Measurements from ENCODE around the gene MMS22L. TPM values are rescaled to one million over a fixed set of nuclear protein-coding genes. Genes with fewer than 3 reads are reported as not detected.

Gene MMS22L, protein sequence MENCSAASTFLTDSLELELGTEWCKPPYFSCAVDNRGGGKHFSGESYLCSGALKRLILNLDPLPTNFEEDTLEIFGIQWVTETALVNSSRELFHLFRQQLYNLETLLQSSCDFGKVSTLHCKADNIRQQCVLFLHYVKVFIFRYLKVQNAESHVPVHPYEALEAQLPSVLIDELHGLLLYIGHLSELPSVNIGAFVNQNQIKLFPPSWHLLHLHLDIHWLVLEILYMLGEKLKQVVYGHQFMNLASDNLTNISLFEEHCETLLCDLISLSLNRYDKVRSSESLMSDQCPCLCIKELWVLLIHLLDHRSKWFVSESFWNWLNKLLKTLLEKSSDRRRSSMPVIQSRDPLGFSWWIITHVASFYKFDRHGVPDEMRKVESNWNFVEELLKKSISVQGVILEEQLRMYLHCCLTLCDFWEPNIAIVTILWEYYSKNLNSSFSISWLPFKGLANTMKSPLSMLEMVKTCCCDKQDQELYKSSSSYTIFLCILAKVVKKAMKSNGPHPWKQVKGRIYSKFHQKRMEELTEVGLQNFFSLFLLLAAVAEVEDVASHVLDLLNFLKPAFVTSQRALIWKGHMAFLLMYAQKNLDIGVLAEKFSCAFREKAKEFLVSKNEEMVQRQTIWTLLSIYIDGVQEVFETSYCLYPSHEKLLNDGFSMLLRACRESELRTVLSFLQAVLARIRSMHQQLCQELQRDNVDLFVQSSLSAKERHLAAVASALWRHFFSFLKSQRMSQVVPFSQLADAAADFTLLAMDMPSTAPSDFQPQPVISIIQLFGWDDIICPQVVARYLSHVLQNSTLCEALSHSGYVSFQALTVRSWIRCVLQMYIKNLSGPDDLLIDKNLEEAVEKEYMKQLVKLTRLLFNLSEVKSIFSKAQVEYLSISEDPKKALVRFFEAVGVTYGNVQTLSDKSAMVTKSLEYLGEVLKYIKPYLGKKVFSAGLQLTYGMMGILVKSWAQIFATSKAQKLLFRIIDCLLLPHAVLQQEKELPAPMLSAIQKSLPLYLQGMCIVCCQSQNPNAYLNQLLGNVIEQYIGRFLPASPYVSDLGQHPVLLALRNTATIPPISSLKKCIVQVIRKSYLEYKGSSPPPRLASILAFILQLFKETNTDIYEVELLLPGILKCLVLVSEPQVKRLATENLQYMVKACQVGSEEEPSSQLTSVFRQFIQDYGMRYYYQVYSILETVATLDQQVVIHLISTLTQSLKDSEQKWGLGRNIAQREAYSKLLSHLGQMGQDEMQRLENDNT
- total RNA-seq, result 60.9 and 61.6 TPM in 2 replicates

- intact Hi-C loops (cut with micrococcal nuclease), result loop anchor here (1.0 to 10.0 kb wide), 6 partner anchors 359 to 1664 kb away; partner anchors contain the start of genes FBXL4, GPR63, KLHL32 and NDUFAF4
Observed at GRCh38 chr6:97282726-97283617, at the start of gene MMS22L. MMS22L (minus strand) TSS chr6:97283216; CDS start chr6:97282477, 739 bp downstream.

GRCh38 chr6:97322811-97323210, 39.8 kb upstream of the MMS22L start:
- intact Hi-C loops (cut with micrococcal nuclease), result no loop called here

GRCh38 chr6:97322226-97322625, 39.2 kb upstream of the MMS22L start:
- intact Hi-C loops (cut with micrococcal nuclease), result no loop called here

- intact Hi-C loops (cut with micrococcal nuclease), result no loop called here
Observed at GRCh38 chr6:97316978-97317377, 34.0 kb upstream of the MMS22L start.

GRCh38 chr6:97312241-97312640, 29.2 kb upstream of the MMS22L start:
- intact Hi-C loops (cut with micrococcal nuclease), result no loop called here

DNA sequence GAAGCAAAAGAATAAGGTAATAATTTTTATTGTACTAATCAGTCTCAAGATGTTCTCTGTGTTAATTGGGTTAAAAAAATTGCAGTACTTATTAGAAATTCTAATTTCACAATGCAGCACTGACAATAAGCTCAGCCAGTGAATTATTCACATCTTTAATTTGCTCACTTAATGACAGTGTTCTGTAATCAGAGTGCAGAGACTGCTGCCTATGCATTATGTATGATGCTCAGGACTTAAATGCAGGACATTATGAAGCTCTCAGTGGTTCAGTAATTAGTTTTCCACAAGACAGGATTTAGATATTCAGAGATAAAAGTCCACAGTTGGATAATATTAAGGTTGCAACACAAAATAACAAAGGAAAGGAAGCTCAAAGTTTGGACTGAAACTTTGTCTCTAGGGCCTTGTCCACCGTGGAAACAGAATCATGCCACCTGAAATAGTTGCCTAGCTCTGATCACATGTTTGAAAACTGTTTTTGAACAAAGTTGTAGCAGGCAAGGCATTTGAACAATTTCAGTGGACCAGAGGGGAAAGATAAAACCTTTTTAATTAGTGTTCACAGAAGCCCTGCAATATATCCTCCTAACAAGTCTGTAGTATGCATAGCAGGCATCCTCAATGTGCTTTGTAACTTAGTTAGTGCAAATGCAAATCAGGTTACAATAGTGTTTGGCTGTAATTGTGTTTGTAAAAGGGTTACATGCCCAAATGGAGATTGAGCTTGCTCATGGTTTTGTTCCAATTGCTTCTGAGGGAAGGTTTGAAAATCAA, 23.7 kb upstream of the MMS22L start:
- intact Hi-C loops (cut with micrococcal nuclease), result no loop called here

DNA sequence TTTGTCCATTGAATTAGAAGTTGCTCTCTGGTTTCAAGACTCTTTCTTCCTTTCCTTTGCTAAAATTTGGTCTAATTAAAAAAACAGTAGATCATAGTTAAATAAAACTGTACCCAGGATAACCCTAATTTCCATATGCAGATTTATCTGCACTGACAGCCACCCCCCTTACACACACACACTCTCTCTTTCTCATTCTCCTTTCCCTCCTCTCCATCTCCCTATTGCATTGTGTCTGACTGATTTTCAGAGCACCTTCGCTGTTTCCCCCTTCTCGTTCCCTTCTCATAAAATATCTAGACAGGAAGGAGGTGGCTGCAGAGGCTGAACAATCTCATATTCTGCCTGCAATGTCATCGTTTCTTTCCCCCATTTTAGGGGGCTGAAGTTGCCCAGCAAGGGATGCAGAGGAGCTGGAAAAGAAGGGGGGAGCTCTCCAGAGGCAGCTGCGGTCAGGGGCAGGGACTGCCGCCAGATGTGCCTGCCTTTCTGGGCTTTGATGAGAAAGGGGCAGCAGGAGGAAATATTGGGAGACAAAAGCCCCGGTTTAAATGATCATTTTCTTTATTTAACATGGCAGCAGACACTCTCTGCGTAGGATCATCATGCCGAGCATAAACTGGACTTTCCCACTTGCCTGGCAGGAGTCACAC, 22.5 kb upstream of the MMS22L start:
- intact Hi-C loops (cut with micrococcal nuclease), result no loop called here

GRCh38 chr6:97304701-97305100, 21.7 kb upstream of the MMS22L start:
- intact Hi-C loops (cut with micrococcal nuclease), result no loop called here

GRCh38 chr6:97294451-97294850, 11.4 kb upstream of the MMS22L start:
- intact Hi-C loops (cut with micrococcal nuclease), result no loop called here

GRCh38 chr6:97293198-97293696, 10.2 kb upstream of the MMS22L start:
- intact Hi-C loops (cut with micrococcal nuclease), result no loop called here

DNA sequence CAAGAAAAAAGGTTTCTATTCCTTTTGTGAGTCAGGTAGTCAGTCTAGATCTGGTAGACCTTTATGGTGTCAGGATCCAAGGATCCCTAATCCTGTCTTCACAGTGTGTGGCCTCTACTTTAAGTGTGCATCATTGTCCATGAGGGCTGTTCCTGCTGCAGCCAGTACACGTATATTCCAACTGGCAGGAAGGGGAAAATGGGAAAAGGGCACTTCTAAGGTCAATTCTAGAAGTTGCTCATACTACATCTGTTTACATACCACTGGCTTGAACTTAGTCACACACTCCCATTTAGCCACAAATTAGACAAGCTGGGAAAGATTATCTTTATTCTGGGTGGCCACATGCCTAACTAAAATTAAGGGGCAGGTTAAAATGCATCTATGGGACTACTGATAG, 9.7 kb upstream of the MMS22L start:
- intact Hi-C loops (cut with micrococcal nuclease), result no loop called here

GRCh38 chr6:97291896-97292295, 8.9 kb upstream of the MMS22L start:
- intact Hi-C loops (cut with micrococcal nuclease), result no loop called here

GRCh38 chr6:97289332-97289731, 6.3 kb upstream of the MMS22L start:
- intact Hi-C loops (cut with micrococcal nuclease), result loop anchor here (10.0 kb wide), 1 partner anchor 1545 kb away; the partner anchor contains the start of gene POU3F2

GRCh38 chr6:97288188-97288587, 5.2 kb upstream of the MMS22L start:
- intact Hi-C loops (cut with micrococcal nuclease), result loop anchor here (10.0 kb wide), 1 partner anchor 1547 kb away; the partner anchor contains the start of gene POU3F2

DNA sequence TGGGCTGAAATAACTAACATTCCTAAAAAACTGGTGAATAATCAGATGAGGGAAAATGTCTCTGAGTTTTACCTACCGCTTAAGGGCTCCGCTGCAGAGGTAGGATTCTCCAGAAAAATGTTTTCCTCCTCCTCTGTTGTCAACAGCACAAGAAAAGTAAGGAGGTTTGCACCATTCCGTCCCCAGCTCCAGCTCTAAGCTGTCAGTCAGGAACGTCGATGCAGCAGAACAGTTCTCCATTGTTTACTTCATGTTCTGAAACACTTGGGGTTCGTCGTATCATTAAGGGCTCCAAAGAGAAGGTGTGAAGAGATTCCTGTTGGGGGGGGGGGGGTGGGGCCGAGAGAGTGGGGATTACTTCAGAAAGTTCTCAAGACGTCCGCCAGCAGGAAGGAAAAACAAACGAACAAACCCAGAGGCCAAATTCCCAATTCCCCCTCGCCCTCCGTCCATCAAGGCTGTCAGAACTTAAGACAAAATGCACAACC, 734 bp downstream of the MMS22L start:
- intact Hi-C loops (cut with micrococcal nuclease), result loop anchor here (2.0 to 10.0 kb wide), 2 partner anchors 759 to 1553 kb away; partner anchors contain the start of gene POU3F2

GRCh38 chr6:97280766-97281165, 2.2 kb downstream of the MMS22L start:
- intact Hi-C loops (cut with micrococcal nuclease), result loop anchor here (10.0 kb wide), 1 partner anchor 1554 kb away; the partner anchor contains the start of gene POU3F2

DNA sequence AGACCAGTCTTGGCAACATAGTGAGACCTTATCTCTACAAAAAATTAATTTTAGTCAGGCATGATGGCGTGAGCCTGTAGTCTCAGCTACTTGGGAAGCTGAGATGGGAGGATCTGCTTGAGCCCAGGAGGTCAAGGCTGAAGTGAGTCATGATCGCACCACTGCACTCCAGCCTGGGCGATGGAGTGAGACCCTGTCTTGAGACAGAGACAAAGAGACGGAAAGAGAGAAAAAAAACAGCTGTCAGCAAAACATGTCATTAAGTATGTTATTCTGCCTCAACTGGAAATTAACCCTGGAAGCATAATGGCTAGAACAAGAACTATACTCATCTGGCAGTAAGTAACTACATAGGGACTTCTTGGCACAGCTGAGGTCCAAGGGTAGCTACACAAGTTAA, 7.2 kb downstream of the MMS22L start:
- intact Hi-C loops (cut with micrococcal nuclease), result no loop called here

DNA sequence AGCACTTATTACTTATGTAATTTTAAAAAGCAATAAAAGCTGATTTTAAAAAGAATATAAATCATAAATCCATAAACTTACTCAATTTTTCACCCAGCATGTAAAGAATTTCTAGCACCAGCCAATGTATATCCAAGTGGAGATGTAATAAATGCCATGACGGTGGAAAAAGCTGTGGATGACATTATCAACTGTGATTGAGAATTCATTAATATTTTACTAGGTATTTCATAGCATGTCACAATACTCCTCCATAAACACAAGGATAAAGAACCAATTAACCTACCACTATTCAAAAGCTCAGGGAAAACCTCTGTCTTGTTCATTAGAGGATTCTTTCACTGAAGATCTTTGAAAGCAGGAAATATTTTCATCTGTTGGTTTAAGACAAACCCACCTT, 13.2 kb downstream of the MMS22L start:
- intact Hi-C loops (cut with micrococcal nuclease), result no loop called here
